ENCODE results near the gene RAD21L1. TPM values are rescaled to one million over a fixed set of nuclear protein-coding genes. Genes with fewer than 3 reads are reported as not detected.
"Not testable (repeated sequence)": the region's sequence is repeated elsewhere in the genome, so short reads cannot be mapped to it uniquely, and the experiment has no call there.

The RAD21L1 gene
- total RNA-seq, 1 donor from 2014 or later, result not detected

GRCh38 chr20:1242530-1242929, 16.7 kb downstream of the RAD21L1 start:
- H3K9me3 ChIP-seq (ENCODE audit: control insufficient read depth in 3 of 3, low read length in 3 of 3), result no peaks in the 10 kb centered on the region
- no peaks in the 10 kb centered on the region for H3K27me3 ChIP-seq (ENCODE audit: control insufficient read depth in 3 of 3, insufficient read depth in 3 of 3, low read length in 3 of 3)
- H3K4me1 ChIP-seq (ENCODE audit: control insufficient read depth in 3 of 3, insufficient read depth in 3 of 3, low read length in 3 of 3), result no peaks in the 10 kb centered on the region
- no peak overlapping the region for H3K9ac ChIP-seq (ENCODE audit: low read depth in 1 of 3, low read length in 3 of 3)
- no peak overlapping the region for H3K27ac ChIP-seq (ENCODE audit: low read depth, low read length)
- no peaks in the 10 kb centered on the region for H3K36me3 ChIP-seq (ENCODE audit: control insufficient read depth in 3 of 3, insufficient read depth in 3 of 3, low read length in 3 of 3)
- no peak overlapping the region for H3K4me3 ChIP-seq (ENCODE audit: low read length in 3 of 3)

- Histone ChIP-seq H3K4me1 (ENCODE audit: control insufficient read depth in 3 of 3, insufficient read depth in 3 of 3, low read length in 3 of 3) (no peaks in the 10 kb centered on the region), H3K9me3 (ENCODE audit: control insufficient read depth in 3 of 3, low read length in 3 of 3) (no peaks in the 10 kb centered on the region), H3K36me3 (ENCODE audit: control insufficient read depth in 3 of 3, insufficient read depth in 3 of 3, low read length in 3 of 3) (no peaks in the 10 kb centered on the region), H3K9ac (ENCODE audit: low read depth in 1 of 3, low read length in 3 of 3) (no peak overlapping the region), H3K27ac (ENCODE audit: low read depth, low read length) (no peak overlapping the region), H3K4me3 (ENCODE audit: low read length in 3 of 3) (no peak overlapping the region), H3K27me3 (ENCODE audit: control insufficient read depth in 3 of 3, insufficient read depth in 3 of 3, low read length in 3 of 3) (no peaks in the 10 kb centered on the region)
These were observed 19.7 kb downstream of the RAD21L1 start for GRCh38 chr20:1245578-1245977.

GRCh38 chr20:1247689-1248088, 21.8 kb downstream of the RAD21L1 start:
- H3K4me3 ChIP-seq (ENCODE audit: low read length in 3 of 3), result no peak overlapping the region
- no peaks in the 10 kb centered on the region for H3K36me3 ChIP-seq (ENCODE audit: control insufficient read depth in 3 of 3, insufficient read depth in 3 of 3, low read length in 3 of 3)
- H3K9me3 ChIP-seq (ENCODE audit: control insufficient read depth in 3 of 3, low read length in 3 of 3), result no peaks in the 10 kb centered on the region
- no peak overlapping the region for H3K9ac ChIP-seq (ENCODE audit: low read depth in 1 of 3, low read length in 3 of 3)
- no peaks in the 10 kb centered on the region for H3K4me1 ChIP-seq (ENCODE audit: control insufficient read depth in 3 of 3, insufficient read depth in 3 of 3, low read length in 3 of 3)
- H3K27me3 ChIP-seq (ENCODE audit: control insufficient read depth in 3 of 3, insufficient read depth in 3 of 3, low read length in 3 of 3), result no peaks in the 10 kb centered on the region
- no peak overlapping the region for H3K27ac ChIP-seq (ENCODE audit: low read depth, low read length)

GRCh38 chr20:1250282-1250681, 24.4 kb downstream of the RAD21L1 start:
- H3K9ac ChIP-seq (ENCODE audit: low read depth in 1 of 3, low read length in 3 of 3); H3K9me3 ChIP-seq (ENCODE audit: control insufficient read depth in 3 of 3, low read length in 3 of 3); H3K27me3 ChIP-seq (ENCODE audit: control insufficient read depth in 3 of 3, insufficient read depth in 3 of 3, low read length in 3 of 3); H3K4me1 ChIP-seq (ENCODE audit: control insufficient read depth in 3 of 3, insufficient read depth in 3 of 3, low read length in 3 of 3); H3K4me3 ChIP-seq (ENCODE audit: low read length in 3 of 3); H3K27ac ChIP-seq (ENCODE audit: low read depth, low read length); H3K36me3 ChIP-seq (ENCODE audit: control insufficient read depth in 3 of 3, insufficient read depth in 3 of 3, low read length in 3 of 3): not testable (repeated sequence)

- no peaks in the 10 kb centered on the region for H3K9me3 ChIP-seq (ENCODE audit: control insufficient read depth in 3 of 3, low read length in 3 of 3)
- H3K36me3 ChIP-seq (ENCODE audit: control insufficient read depth in 3 of 3, insufficient read depth in 3 of 3, low read length in 3 of 3), result no peaks in the 10 kb centered on the region
- no peaks in the 10 kb centered on the region for H3K4me1 ChIP-seq (ENCODE audit: control insufficient read depth in 3 of 3, insufficient read depth in 3 of 3, low read length in 3 of 3)
- no peak overlapping the region for H3K27ac ChIP-seq (ENCODE audit: low read depth, low read length)
- no peak overlapping the region for H3K4me3 ChIP-seq (ENCODE audit: low read length in 3 of 3)
- H3K9ac ChIP-seq (ENCODE audit: low read depth in 1 of 3, low read length in 3 of 3), result no peak overlapping the region
- H3K27me3 ChIP-seq (ENCODE audit: control insufficient read depth in 3 of 3, insufficient read depth in 3 of 3, low read length in 3 of 3), result peaks cover 0 to 8% (median 0%) of the 10 kb centered on the region in 3 donors
These were observed 26.6 kb downstream of the RAD21L1 start for GRCh38 chr20:1252416-1252815.

- Histone ChIP-seq H3K9me3 (ENCODE audit: control insufficient read depth in 3 of 3, low read length in 3 of 3) (no peaks in the 10 kb centered on the region), H3K9ac (ENCODE audit: low read depth in 1 of 3, low read length in 3 of 3) (no peak overlapping the region), H3K4me1 (ENCODE audit: control insufficient read depth in 3 of 3, insufficient read depth in 3 of 3, low read length in 3 of 3) (no peaks in the 10 kb centered on the region), H3K27ac (ENCODE audit: low read depth, low read length) (no peak overlapping the region), H3K4me3 (ENCODE audit: low read length in 3 of 3) (no peak overlapping the region), H3K27me3 (ENCODE audit: control insufficient read depth in 3 of 3, insufficient read depth in 3 of 3, low read length in 3 of 3) (peaks cover 0 to 8% (median 0%) of the 10 kb centered on the region in 3 donors), H3K36me3 (ENCODE audit: control insufficient read depth in 3 of 3, insufficient read depth in 3 of 3, low read length in 3 of 3) (no peaks in the 10 kb centered on the region)
These were observed 28.4 kb downstream of the RAD21L1 start for GRCh38 chr20:1254254-1254653.

- Histone ChIP-seq H3K9ac (ENCODE audit: low read depth in 1 of 3, low read length in 3 of 3) (no peak overlapping the region), H3K4me1 (ENCODE audit: control insufficient read depth in 3 of 3, insufficient read depth in 3 of 3, low read length in 3 of 3) (no peaks in the 10 kb centered on the region), H3K9me3 (ENCODE audit: control insufficient read depth in 3 of 3, low read length in 3 of 3) (no peaks in the 10 kb centered on the region), H3K36me3 (ENCODE audit: control insufficient read depth in 3 of 3, insufficient read depth in 3 of 3, low read length in 3 of 3) (no peaks in the 10 kb centered on the region), H3K27me3 (ENCODE audit: control insufficient read depth in 3 of 3, insufficient read depth in 3 of 3, low read length in 3 of 3) (peaks cover 0 to 8% (median 0%) of the 10 kb centered on the region in 3 donors), H3K27ac (ENCODE audit: low read depth, low read length) (no peak overlapping the region), H3K4me3 (ENCODE audit: low read length in 3 of 3) (no peak overlapping the region)
These were observed 29.8 kb downstream of the RAD21L1 start for GRCh38 chr20:1255675-1256074.

GRCh38 chr20:1263853-1264252, 38.0 kb downstream of the RAD21L1 start:
- H3K9me3 ChIP-seq (ENCODE audit: control insufficient read depth in 3 of 3, low read length in 3 of 3), result no peaks in the 10 kb centered on the region
- H3K9ac ChIP-seq (ENCODE audit: low read depth in 1 of 3, low read length in 3 of 3), result no peak overlapping the region
- H3K27ac ChIP-seq (ENCODE audit: low read depth, low read length), result no peak overlapping the region
- no peaks in the 10 kb centered on the region for H3K36me3 ChIP-seq (ENCODE audit: control insufficient read depth in 3 of 3, insufficient read depth in 3 of 3, low read length in 3 of 3)
- peaks cover 0 to 12% (median 8%) of the 10 kb centered on the region in 3 donors for H3K4me1 ChIP-seq (ENCODE audit: control insufficient read depth in 3 of 3, insufficient read depth in 3 of 3, low read length in 3 of 3)
- H3K27me3 ChIP-seq (ENCODE audit: control insufficient read depth in 3 of 3, insufficient read depth in 3 of 3, low read length in 3 of 3), result no peaks in the 10 kb centered on the region
- no peak overlapping the region for H3K4me3 ChIP-seq (ENCODE audit: low read length in 3 of 3)

- no peaks in the 10 kb centered on the region for H3K9me3 ChIP-seq (ENCODE audit: control insufficient read depth in 3 of 3, low read length in 3 of 3)
- peaks cover 0 to 12% (median 8%) of the 10 kb centered on the region in 3 donors for H3K4me1 ChIP-seq (ENCODE audit: control insufficient read depth in 3 of 3, insufficient read depth in 3 of 3, low read length in 3 of 3)
- no peak overlapping the region for H3K4me3 ChIP-seq (ENCODE audit: low read length in 3 of 3)
- no peaks in the 10 kb centered on the region for H3K27me3 ChIP-seq (ENCODE audit: control insufficient read depth in 3 of 3, insufficient read depth in 3 of 3, low read length in 3 of 3)
- no peaks in the 10 kb centered on the region for H3K36me3 ChIP-seq (ENCODE audit: control insufficient read depth in 3 of 3, insufficient read depth in 3 of 3, low read length in 3 of 3)
- no peak overlapping the region for H3K27ac ChIP-seq (ENCODE audit: low read depth, low read length)
- H3K9ac ChIP-seq (ENCODE audit: low read depth in 1 of 3, low read length in 3 of 3), result no peak overlapping the region
These were observed 38.9 kb downstream of the RAD21L1 start for GRCh38 chr20:1264727-1265126.

GRCh38 chr20:1265226-1265915, 39.5 kb downstream of the RAD21L1 start:
- Histone ChIP-seq H3K4me1 (ENCODE audit: control insufficient read depth in 3 of 3, insufficient read depth in 3 of 3, low read length in 3 of 3) (peaks cover 0 to 12% (median 8%) of the 10 kb centered on the region in 3 donors), H3K27ac (ENCODE audit: low read depth, low read length) (no peak overlapping the region), H3K9ac (ENCODE audit: low read depth in 1 of 3, low read length in 3 of 3) (peak overlapping the region; percentile 62 to 77 (median 64)), H3K36me3 (ENCODE audit: control insufficient read depth in 3 of 3, insufficient read depth in 3 of 3, low read length in 3 of 3) (no peaks in the 10 kb centered on the region), H3K4me3 (ENCODE audit: low read length in 3 of 3) (peak overlapping the region; percentile 73 to 77 (median 75)), H3K9me3 (ENCODE audit: control insufficient read depth in 3 of 3, low read length in 3 of 3) (no peaks in the 10 kb centered on the region), H3K27me3 (ENCODE audit: control insufficient read depth in 3 of 3, insufficient read depth in 3 of 3, low read length in 3 of 3) (no peaks in the 10 kb centered on the region)
